PFSK-1 (cell line): ENCODE measurements around the gene STAT1.

Experiments
- SIN3A ChIP-seq: IDR thresholded peaks from 2 replicates; pipeline ENCODE4 v1.6.1; 2012; ENCODE audit warnings: mild to moderate bottlenecking, low read length, moderate library complexity, borderline replicate concordance; ENCODE audit not compliant: insufficient read depth
- TAF1 ChIP-seq: IDR thresholded peaks from 2 replicates; pipeline ENCODE4 v1.6.1; 2012; ENCODE audit warnings: low read length, control low read depth, borderline replicate concordance; ENCODE audit not compliant: insufficient read depth
- TF ChIP-seq, protein P1 (sequence below), 2 experiments: IDR thresholded peaks; 2 replicates each; pipeline versions ENCODE4 v1.6.1 to v1.8.0; 2011 to 2012; ENCODE audit warnings: low read depth in 2 of 2, low read length in 2 of 2, control low read depth in 1 of 2, inconsistent platforms in 1 of 2, mild to moderate bottlenecking in 1 of 2, moderate library complexity in 1 of 2; ENCODE audit not compliant: insufficient read depth in 1 of 2

DNA sequence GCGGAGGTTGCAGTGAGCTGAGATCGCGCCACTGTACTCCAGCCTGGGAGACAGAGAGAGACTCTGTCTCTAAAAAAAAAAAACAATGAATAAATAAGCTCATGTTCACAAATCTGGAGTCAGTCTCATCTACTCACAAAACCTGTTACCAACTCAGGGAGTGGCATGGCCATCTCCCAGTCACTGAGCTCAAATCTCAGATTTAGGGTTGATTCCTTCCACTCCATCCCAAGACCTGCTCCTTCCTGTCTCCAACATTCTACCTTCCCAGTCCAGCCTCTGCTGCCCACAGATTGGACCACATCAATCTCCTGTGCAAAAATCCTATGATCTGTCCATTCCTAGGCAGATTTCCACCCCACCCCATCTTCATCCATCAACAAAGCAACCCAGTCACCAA is 1.6 kb downstream of the STAT1 start:
- TF ChIP-seq, protein P1, sequence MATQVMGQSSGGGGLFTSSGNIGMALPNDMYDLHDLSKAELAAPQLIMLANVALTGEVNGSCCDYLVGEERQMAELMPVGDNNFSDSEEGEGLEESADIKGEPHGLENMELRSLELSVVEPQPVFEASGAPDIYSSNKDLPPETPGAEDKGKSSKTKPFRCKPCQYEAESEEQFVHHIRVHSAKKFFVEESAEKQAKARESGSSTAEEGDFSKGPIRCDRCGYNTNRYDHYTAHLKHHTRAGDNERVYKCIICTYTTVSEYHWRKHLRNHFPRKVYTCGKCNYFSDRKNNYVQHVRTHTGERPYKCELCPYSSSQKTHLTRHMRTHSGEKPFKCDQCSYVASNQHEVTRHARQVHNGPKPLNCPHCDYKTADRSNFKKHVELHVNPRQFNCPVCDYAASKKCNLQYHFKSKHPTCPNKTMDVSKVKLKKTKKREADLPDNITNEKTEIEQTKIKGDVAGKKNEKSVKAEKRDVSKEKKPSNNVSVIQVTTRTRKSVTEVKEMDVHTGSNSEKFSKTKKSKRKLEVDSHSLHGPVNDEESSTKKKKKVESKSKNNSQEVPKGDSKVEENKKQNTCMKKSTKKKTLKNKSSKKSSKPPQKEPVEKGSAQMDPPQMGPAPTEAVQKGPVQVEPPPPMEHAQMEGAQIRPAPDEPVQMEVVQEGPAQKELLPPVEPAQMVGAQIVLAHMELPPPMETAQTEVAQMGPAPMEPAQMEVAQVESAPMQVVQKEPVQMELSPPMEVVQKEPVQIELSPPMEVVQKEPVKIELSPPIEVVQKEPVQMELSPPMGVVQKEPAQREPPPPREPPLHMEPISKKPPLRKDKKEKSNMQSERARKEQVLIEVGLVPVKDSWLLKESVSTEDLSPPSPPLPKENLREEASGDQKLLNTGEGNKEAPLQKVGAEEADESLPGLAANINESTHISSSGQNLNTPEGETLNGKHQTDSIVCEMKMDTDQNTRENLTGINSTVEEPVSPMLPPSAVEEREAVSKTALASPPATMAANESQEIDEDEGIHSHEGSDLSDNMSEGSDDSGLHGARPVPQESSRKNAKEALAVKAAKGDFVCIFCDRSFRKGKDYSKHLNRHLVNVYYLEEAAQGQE (IDR thresholded peaks at IDR 0.05; ENCODE audit: insufficient read depth in 1 of 2, low read depth in 2 of 2, low read length in 2 of 2): no peak
- no peak for TF ChIP-seq TAF1
- no peak for TF ChIP-seq SIN3A
